Suprapubic skin (tissue), 4 donors: ENCODE measurements around the gene WSB1. TPM values are rescaled to one million over a fixed set of nuclear protein-coding genes. Genes with fewer than 3 reads are reported as not detected.

Experiments
- DNase-seq, 2 donors: peaks; one replicate each; pipeline ENCODE4 v3.0.0-alpha.2; 2019; ENCODE audit warnings: low spot score in 2 of 2
- H3K27ac ChIP-seq: fragments of 200-600 bp; sonication (generic); one replicate; pipeline ENCODE4 v1.5.1; 2019
- H3K27me3 ChIP-seq: fragments of 200-600 bp; sonication (generic); one replicate; pipeline ENCODE4 v1.5.1; 2019
- H3K36me3 ChIP-seq: fragments of 200-600 bp; sonication (generic); one replicate; pipeline ENCODE4 v1.5.1; 2019
- H3K4me1 ChIP-seq: fragments of 200-600 bp; sonication (generic); one replicate; pipeline ENCODE4 v1.5.1; 2019
- H3K4me3 ChIP-seq: fragments of 200-600 bp; sonication (generic); one replicate; pipeline ENCODE4 v1.5.1; 2019; ENCODE audit warnings: mild to moderate bottlenecking
- H3K9me3 ChIP-seq: fragments of 200-600 bp; sonication (generic); one replicate; pipeline ENCODE4 v1.5.1; 2019
- CTCF ChIP-seq, 2 donors: fragments of 200-600 bp in 1 of 2; fragments of 450-650 bp in 1 of 2; sonication (generic) in 1 of 2; IDR thresholded peaks; one replicate each; pipeline ENCODE4 v1.5.1; 2016 to 2019; ENCODE audit warnings: antibody characterized with exemption in 2 of 2, mild to moderate bottlenecking in 1 of 2, moderate library complexity in 1 of 2
- EP300 ChIP-seq: sonication (generic); formaldehyde crosslinking; IDR thresholded peaks from one replicate; pipeline ENCODE4 v1.6.1; 2017; ENCODE audit warnings: antibody characterized with exemption
- POLR2A ChIP-seq, 2 donors: fragments of 450-650 bp; IDR thresholded peaks; one replicate each; pipeline ENCODE4 v1.6.1; 2017; ENCODE audit warnings: antibody characterized with exemption in 2 of 2, mild to moderate bottlenecking in 2 of 2, moderate library complexity in 2 of 2
- POLR2AphosphoS5 ChIP-seq, 3 donors: sonication (generic); formaldehyde crosslinking; IDR thresholded peaks; one replicate each; pipeline ENCODE4 v1.6.1; 2017; ENCODE audit warnings: antibody characterized with exemption in 3 of 3
- whole genome bisulfite sequencing: methylation state at CpG from one replicate; pipeline ENCODE4 v1.1.5; 2018; 5-methylcytosine and 5-hydroxymethylcytosine counted together
- total RNA-seq, 4 donors: library from RNA; depleted of rRNA; stranded (reverse); fragments of >200 nt; gene quantifications; one replicate each; pipeline ENCODE4 v1.1.0, GENCODE V29; 2016

WSB1 gene
- total RNA-seq, 4 donors from 2014 or later, result 38.5 to 206 (median 57.2) TPM

DNA sequence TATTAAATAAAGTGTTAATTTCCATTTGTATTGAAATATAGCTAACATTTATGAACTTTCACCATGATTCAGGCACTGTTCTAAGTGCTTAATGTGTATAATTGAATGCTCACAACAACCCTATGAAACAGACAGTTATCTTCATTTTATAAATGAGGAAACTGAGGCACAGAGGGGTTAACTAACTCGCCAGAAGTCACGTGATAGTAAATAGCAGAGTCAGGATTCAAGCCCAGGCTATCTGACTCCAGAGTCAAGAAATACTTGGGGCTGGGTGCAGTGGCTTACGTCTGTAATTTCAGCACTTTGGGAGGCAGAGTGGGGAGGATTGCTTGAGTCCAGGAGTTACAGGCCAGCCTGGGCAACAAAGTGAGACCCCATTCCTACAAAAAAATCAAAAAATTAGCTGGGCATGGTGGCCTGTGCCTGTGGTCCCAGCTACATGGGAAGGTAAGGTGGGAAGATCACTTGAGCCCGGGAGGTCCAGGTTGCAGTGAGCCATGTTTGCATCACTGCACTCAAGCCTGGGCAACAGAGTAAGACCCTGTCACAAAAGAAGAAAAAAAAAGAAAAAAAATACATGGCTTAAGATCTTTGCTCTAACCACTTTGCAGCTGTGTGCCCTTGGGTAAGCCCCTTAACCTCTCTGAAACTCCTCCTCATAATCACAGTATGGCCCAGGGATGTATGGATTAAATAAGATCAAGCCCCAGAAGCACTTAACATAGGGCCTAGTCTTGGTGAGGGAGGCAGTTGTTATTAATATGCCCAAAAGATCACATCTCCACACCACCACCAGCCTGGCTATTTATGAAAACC lies 29.0 kb downstream of the WSB1 start:
- H3K4me3 ChIP-seq, result no peak overlapping the region
- H3K27ac ChIP-seq, result no peak overlapping the region
- 74% methylated on average over 4 of the region's 4 CpGs for WGBS
- H3K36me3 ChIP-seq, result peaks cover 6% of the 10 kb centered on the region
- no peak for DNase-seq
- TF ChIP-seq EP300 (no peak), POLR2A (IDR thresholded peaks at IDR 0.05) (no peak), POLR2AphosphoS5 (IDR thresholded peaks at IDR 0.05) (no peak), CTCF (IDR thresholded peaks at IDR 0.05) (no peak)
- H3K4me1 ChIP-seq, result peaks cover 46% of the 10 kb centered on the region
- no peaks in the 10 kb centered on the region for H3K9me3 ChIP-seq
- no peaks in the 10 kb centered on the region for H3K27me3 ChIP-seq

DNA sequence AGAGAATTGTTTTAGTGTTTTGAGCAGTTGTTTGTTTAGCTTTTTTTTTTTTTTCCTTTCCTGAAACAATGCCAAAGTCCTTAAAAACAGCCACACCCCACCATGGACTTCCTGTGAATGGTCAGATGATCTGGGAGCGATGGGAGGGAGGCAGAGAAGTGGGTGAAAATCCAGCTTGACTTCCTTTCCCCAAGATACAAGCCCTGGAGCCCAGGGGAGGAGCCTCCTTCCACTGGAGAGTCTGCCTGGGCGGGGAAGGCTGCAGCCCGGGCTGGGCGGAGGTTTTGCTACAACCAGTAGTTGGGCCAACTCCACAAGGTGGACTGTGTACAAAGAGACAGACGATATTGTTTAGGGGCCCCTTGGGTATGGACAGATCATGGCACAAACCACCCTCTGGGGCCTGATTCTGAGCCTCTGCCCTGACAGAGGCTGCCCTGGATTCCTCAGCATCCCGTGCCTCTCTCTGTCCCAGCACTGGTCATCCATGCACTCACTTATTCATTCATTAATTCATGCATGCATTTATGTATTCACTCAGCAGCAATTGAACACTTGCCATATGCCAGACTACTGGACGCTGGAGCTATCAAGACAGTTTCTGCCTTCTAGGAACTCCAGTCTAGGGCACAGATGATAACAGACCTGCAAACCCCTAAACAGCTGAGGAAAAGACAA lies 29.8 kb downstream of the WSB1 start:
- H3K4me3 ChIP-seq, result no peak overlapping the region
- no peaks in the 10 kb centered on the region for H3K9me3 ChIP-seq
- no peaks in the 10 kb centered on the region for H3K27me3 ChIP-seq
- TF ChIP-seq EP300 (no peak), POLR2A (IDR thresholded peaks at IDR 0.05) (no peak), CTCF (IDR thresholded peaks at IDR 0.05) (no peak), POLR2AphosphoS5 (IDR thresholded peaks at IDR 0.05) (no peak)
- 18% methylated on average over 7 of the region's 7 CpGs for WGBS
- peak overlapping the region; percentile 22 for H3K27ac ChIP-seq
- H3K36me3 ChIP-seq, result peaks cover 3% of the 10 kb centered on the region
- peak; percentile 88 for DNase-seq
- peaks cover 46% of the 10 kb centered on the region for H3K4me1 ChIP-seq

DNA sequence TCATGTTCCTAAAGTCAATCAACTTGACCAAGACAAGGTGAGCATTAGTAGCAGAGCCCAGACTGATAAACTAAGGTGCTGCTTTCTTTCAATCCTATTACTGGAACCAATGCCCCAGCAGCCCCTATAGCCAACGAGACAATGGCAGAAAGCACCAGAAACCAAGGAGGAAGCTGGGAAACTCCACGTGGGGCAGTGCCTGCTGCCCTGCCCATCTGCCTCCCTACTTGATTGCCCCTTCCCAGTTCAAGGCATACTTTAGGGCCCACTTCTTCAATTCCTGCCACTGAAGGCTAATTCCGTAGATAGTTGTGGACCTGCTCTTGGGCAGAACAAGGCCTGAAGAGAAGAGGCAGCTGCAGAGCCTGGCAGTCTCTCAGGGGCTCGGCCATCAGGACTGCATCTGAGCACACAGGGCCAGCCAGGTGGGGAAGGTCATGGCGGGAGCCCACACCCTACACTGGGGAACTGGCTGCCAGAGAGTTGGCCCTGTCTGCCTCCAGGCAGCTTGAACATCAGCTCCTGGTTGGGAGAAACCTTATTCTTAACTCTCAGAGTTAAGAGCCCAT lies 30.9 kb downstream of the WSB1 start:
- no peak for DNase-seq
- Histone ChIP-seq H3K4me3 (no peak overlapping the region), H3K27me3 (no peaks in the 10 kb centered on the region), H3K4me1 (peaks cover 37% of the 10 kb centered on the region), H3K27ac (no peak overlapping the region), H3K36me3 (no peaks in the 10 kb centered on the region), H3K9me3 (no peaks in the 10 kb centered on the region)
- 64% methylated on average over 3 of the region's 5 CpGs for WGBS
- TF ChIP-seq POLR2A (IDR thresholded peaks at IDR 0.05) (no peak), EP300 (no peak), POLR2AphosphoS5 (IDR thresholded peaks at IDR 0.05) (no peak), CTCF (IDR thresholded peaks at IDR 0.05) (no peak)

- no peak for DNase-seq
- no peaks in the 10 kb centered on the region for H3K9me3 ChIP-seq
- no peaks in the 10 kb centered on the region for H3K27me3 ChIP-seq
- H3K27ac ChIP-seq, result no peak overlapping the region
- 72% methylated on average over 2 of the region's 2 CpGs for WGBS
- no peaks in the 10 kb centered on the region for H3K36me3 ChIP-seq
- TF ChIP-seq CTCF (IDR thresholded peaks at IDR 0.05) (no peak), POLR2A (IDR thresholded peaks at IDR 0.05) (no peak), POLR2AphosphoS5 (IDR thresholded peaks at IDR 0.05) (no peak), EP300 (no peak)
- H3K4me1 ChIP-seq, result peaks cover 34% of the 10 kb centered on the region
- no peak overlapping the region for H3K4me3 ChIP-seq
Observed at GRCh38 chr17:27326051-27326450, 32.1 kb downstream of the WSB1 start.

DNA sequence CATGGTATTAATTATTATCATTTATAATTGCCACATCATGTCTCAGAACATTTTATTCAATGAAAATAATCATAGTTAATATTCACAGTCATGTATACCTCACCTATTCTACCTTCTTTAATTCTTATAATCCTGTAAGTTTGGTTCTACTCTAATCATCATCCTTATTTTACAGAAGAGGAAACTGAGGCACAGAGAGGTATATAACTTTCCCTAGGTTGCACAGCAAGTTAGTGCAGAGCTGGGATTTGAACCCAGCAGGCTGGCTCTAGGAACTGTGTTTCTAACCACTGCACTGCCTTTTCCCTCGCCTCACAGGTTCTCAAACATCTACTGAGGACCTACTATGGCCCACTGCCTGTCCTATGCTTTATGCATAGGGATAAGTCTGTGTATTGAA lies 32.7 kb downstream of the WSB1 start:
- Histone ChIP-seq H3K27me3 (no peaks in the 10 kb centered on the region), H3K36me3 (no peaks in the 10 kb centered on the region), H3K4me3 (no peak overlapping the region), H3K4me1 (peaks cover 38% of the 10 kb centered on the region), H3K9me3 (no peaks in the 10 kb centered on the region), H3K27ac (no peak overlapping the region)
- DNase-seq, result no peak
- TF ChIP-seq POLR2A (IDR thresholded peaks at IDR 0.05), result no peak
- TF ChIP-seq POLR2AphosphoS5 (IDR thresholded peaks at IDR 0.05), result no peak
- no peak for TF ChIP-seq CTCF (IDR thresholded peaks at IDR 0.05)
- no peak for TF ChIP-seq EP300
- WGBS, result 93% methylated on average over 1 of the region's 1 CpG
